GM12801 (cell line): ENCODE results near the gene LRP1B.

Source experiments
- TF ChIP-seq, protein P1 (sequence below): IDR thresholded peaks from one replicate; pipeline ENCODE4 v1.5.1; 2011; ENCODE audit warnings: control low read depth; ENCODE audit not compliant: insufficient read length; ENCODE audit errors: extremely low read depth

LRP1B gene

DNA sequence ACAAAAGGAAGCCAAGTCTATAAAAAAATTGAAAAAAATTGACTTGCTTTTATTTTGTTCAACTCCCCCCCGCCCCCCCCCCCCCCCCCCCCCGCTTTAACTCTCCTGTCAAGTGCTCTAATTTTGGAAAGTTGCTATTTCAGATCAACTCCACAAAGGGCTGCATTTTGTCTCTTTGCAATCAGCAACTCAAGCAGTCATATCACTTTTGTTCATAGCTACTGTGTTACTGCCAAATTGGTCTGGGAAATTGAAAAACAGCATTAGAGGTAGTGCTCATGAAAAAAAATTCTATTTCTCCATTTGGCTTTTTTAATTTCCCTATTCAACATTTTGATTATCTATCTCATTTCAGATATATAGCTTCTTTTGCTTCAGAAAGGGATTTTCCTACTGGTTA lies 531.8 kb downstream of the LRP1B start:
- TF ChIP-seq, protein P1, sequence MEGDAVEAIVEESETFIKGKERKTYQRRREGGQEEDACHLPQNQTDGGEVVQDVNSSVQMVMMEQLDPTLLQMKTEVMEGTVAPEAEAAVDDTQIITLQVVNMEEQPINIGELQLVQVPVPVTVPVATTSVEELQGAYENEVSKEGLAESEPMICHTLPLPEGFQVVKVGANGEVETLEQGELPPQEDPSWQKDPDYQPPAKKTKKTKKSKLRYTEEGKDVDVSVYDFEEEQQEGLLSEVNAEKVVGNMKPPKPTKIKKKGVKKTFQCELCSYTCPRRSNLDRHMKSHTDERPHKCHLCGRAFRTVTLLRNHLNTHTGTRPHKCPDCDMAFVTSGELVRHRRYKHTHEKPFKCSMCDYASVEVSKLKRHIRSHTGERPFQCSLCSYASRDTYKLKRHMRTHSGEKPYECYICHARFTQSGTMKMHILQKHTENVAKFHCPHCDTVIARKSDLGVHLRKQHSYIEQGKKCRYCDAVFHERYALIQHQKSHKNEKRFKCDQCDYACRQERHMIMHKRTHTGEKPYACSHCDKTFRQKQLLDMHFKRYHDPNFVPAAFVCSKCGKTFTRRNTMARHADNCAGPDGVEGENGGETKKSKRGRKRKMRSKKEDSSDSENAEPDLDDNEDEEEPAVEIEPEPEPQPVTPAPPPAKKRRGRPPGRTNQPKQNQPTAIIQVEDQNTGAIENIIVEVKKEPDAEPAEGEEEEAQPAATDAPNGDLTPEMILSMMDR = no peak

DNA sequence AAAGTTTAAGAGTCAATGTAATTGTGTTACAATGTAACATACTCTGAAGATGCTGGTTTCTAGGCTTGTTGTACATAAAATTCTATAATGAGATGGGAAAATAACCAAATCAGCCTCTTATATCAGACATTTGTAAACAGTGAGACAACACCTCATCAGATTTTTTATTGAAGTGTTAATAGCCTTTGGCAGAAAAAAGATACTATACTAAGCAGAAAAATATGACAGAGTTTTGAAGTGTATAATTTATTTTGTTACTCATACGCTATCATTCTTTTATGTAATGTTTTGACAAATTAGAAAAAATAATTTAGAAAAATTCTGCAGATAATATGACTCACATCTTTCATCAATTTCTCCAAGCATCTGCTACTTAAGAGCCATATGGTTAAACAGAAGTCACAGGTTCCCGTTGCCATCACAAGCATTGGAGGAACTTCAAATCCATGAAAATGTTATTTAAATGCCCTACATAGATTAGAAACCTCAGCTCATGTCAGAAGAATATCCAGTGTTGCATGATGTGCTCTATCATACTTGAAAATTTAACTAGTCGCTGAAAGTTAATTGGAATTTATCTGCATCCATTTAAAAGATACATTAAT lies 535.4 kb downstream of the LRP1B start:
- TF ChIP-seq, protein P1 = no peak

DNA sequence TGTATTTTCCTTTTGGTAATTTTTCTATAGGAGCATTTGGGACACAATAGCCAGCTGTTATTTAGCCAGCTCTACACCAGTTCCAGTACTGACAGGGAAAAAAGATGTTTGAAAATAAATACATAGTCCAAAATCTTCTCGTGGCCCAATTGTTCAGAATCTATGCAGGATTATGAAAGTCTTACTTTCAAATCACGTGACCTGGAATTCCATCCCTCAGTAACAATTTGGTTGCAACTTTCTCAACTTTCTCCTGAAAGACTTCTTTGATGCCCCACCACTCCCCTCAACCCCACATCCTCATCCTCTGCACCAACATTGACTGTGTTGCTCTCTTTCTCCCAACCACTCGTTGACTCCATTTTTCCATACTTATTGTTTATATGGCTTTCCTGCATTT lies 539.0 kb downstream of the LRP1B start:
- TF ChIP-seq, protein P1 = no peak

DNA sequence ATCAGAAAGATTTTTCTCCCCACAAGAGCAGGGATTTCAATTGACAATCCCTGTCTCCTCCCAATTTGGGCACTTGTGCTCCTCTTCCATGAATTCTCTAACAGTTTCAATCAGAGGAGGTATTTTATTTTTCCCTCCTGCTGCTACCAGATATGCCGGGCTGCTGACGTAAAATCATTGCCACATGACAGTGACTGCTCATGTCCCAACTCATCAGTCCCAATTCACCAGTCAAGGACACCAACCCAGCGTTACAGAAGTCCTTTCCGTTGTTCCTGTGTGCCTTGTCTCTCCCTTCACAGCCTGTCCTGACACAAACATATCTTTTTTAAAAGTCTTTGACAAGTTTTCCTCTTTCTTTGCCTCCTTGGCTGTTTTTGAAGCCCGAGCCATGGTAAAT lies 540.2 kb downstream of the LRP1B start:
- TF ChIP-seq, protein P1 = no peak

DNA sequence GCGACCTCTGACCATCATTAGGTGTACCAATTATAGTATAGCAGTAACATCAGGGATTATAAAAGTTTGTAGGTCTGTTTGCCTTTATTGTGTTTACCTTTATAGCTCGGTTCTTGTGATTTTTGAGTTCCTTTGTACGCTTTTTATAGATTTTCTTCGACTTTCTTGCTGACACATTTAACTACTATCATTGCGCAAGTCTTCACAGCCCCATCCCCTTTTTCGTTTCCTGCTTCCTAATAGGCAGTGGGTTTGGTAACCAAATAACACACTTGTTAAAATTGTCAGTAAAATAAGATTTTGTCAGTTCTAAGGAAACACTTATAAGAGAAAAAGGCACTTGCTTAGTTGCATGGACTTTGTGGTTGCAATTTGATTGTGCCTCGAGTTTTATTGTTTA lies 541.5 kb downstream of the LRP1B start:
- TF ChIP-seq, protein P1 = no peak

DNA sequence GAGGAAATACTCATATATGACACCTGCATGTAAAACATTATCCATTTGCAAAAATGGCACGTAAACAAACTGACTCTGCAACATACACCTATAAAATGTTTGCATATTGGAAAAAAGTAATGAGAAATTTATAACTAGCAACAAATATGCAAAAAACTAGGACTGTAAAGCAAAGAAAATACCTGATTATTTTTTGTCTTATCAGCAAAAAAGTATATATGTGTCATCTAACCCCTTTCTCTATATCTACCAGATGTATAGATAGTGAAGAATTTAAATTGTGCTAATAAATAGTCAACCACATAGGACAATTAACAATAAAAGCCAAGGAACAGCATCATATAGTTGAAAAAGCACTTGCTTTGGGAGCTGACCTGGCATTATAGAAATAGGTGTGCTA lies 543.8 kb downstream of the LRP1B start:
- TF ChIP-seq, protein P1 = no peak

DNA sequence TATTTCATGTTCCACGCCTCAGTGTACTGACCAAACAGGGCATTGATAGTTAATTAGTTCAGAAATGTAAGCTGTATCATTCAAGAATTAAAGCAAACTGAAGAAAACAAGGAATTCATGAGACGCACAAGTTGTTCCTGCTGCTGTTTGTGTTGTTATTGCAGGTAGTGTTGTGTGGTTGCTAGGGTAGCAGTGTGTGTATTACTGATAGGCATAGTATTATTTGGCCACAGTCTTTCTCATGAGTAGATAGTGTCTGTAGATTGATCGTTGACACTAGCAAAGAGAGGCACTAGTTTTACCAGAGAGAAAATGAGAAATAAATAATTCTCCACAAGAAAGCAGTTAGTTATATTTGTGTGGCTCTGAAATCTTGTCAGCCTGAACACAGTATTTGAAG lies 548.6 kb downstream of the LRP1B start:
- TF ChIP-seq, protein P1 = no peak
